Endothelial cell (in vitro differentiated cells): ENCODE measurements around the gene TTLL8. TPM values are rescaled to one million over a fixed set of nuclear protein-coding genes. Genes with fewer than 3 reads are reported as not detected.

Experiments
- DNase-seq: peaks from one replicate; pipeline ENCODE4 v3.0.0; 2021; ENCODE audit warnings: low spot score
- H3K27ac Mint-ChIP-seq: one replicate; pipeline ENCODE4 v1.8.0; 2021; ENCODE audit warnings: mixed read lengths, inconsistent platforms; ENCODE audit not compliant: unreplicated experiment
- H3K27me3 Mint-ChIP-seq: one replicate; pipeline ENCODE4 v1.8.0; 2021; ENCODE audit warnings: mild to moderate bottlenecking, moderate library complexity, mixed read lengths, inconsistent platforms; ENCODE audit not compliant: unreplicated experiment
- H3K36me3 Mint-ChIP-seq: one replicate; pipeline ENCODE4 v1.8.0; 2021; ENCODE audit warnings: mild to moderate bottlenecking, low read depth, mixed read lengths, inconsistent platforms; ENCODE audit not compliant: unreplicated experiment
- H3K4me1 Mint-ChIP-seq: one replicate; pipeline ENCODE4 v1.8.0; 2021; ENCODE audit warnings: mild to moderate bottlenecking, mixed read lengths, inconsistent platforms; ENCODE audit not compliant: unreplicated experiment
- H3K4me3 Mint-ChIP-seq: one replicate; pipeline ENCODE4 v1.8.0; 2021; ENCODE audit warnings: mild to moderate bottlenecking, mixed read lengths, inconsistent platforms; ENCODE audit not compliant: unreplicated experiment
- H3K9me3 Mint-ChIP-seq: one replicate; pipeline ENCODE4 v1.8.0; 2021; ENCODE audit warnings: mixed read lengths, inconsistent platforms; ENCODE audit not compliant: unreplicated experiment
- total RNA-seq: library from RNA; stranded (reverse); fragmentation: NEBNext Ultra II Directional; extraction: Animal tissue kit (Norgen Biotek cat#: 25700); gene quantifications from one replicate; pipeline ENCODE4 v1.2.1, GENCODE V29; 2021; ENCODE audit not compliant: unreplicated experiment
- TF ChIP-seq, protein P1 (sequence below): fragments of 200-600 bp; sonication (generic); IDR thresholded peaks from one replicate; pipeline ENCODE4 v1.5.0; 2021; ENCODE audit warnings: antibody characterized with exemption; ENCODE audit not compliant: unreplicated experiment

TTLL8 gene
- total RNA-seq, 1 donor from 2014 or later = not detected

DNA sequence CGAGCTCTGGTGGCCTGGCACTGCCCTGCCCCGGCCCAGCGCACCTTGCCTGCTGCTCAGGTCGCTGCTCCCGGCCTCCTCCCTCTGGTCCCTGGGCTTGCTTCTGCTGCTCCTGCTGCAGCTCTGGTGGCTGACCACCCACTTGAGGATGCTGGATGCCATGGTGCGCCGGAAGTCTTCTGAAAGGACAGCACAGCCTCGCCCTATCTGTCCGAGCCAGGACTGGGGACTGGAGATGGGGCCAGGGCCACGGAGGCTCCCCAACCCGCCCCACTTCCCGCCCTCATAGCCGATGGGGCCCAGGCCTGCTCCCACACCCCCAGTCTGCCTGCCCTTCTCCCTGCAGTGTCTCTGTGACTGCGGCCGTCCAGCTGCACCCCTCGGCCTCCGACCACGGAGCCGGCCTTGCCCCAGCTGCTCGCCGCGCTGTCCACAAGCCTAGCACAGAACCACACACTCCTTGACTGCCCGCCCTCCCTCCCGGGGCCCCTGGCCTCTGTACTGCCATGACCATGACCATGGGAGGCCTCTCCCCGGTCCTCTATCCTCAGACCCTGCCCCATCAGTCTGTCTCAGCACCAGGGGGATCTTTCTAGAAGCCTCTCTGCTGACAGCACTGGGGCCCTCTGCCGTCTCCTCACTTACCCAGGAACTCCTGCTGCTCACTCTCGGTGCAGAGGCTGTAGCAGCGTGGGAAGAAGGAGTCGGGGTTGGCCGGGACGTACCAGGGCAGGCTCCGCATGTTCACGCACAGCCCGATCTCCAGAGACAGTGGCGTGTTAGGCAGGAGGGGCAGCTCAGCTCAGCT, 12.7 kb downstream of the TTLL8 start:
- Mint-ChIP-seq H3K9me3 (no peaks in the 10 kb centered on the region), H3K27me3 (peaks cover 3% of the 10 kb centered on the region), H3K36me3 (no peaks in the 10 kb centered on the region), H3K4me3 (no peak overlapping the region), H3K27ac (no peak overlapping the region), H3K4me1 (no peaks in the 10 kb centered on the region)
- DNase-seq = no peak
- TF ChIP-seq, protein P1, sequence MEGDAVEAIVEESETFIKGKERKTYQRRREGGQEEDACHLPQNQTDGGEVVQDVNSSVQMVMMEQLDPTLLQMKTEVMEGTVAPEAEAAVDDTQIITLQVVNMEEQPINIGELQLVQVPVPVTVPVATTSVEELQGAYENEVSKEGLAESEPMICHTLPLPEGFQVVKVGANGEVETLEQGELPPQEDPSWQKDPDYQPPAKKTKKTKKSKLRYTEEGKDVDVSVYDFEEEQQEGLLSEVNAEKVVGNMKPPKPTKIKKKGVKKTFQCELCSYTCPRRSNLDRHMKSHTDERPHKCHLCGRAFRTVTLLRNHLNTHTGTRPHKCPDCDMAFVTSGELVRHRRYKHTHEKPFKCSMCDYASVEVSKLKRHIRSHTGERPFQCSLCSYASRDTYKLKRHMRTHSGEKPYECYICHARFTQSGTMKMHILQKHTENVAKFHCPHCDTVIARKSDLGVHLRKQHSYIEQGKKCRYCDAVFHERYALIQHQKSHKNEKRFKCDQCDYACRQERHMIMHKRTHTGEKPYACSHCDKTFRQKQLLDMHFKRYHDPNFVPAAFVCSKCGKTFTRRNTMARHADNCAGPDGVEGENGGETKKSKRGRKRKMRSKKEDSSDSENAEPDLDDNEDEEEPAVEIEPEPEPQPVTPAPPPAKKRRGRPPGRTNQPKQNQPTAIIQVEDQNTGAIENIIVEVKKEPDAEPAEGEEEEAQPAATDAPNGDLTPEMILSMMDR = no peak

DNA sequence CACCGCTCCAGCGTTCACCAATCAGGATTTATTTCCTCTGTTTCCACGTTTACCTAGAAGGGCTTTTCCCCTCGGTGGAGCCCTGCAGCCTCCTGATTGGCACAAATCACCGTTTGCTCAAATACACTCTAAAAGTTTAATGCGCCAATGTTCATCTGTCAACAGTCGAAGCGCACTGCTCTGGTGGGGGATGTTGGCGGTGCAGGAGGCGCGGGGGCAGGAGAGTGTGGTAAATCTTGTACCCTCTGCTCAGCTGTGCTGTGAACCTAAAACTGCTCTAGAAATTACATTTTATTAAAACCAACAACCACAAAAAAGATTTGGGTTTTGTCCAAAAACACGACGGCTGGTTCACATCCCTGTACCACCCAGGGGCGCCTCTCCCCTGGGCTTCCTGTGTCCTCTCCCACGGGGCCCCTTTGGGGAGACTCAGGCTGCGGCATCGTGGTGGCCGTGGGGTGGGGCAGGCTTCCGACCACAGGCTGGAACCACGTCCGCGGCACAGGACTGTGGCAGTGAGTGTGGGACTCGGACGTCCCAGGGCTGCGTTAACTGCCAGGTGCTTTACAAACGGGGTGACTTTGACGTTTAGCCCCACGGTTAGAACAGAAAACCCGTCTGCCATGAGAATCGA, 13.5 kb downstream of the TTLL8 start:
- TF ChIP-seq, protein P1 = no peak
- H3K9me3 Mint-ChIP-seq = no peaks in the 10 kb centered on the region

DNA sequence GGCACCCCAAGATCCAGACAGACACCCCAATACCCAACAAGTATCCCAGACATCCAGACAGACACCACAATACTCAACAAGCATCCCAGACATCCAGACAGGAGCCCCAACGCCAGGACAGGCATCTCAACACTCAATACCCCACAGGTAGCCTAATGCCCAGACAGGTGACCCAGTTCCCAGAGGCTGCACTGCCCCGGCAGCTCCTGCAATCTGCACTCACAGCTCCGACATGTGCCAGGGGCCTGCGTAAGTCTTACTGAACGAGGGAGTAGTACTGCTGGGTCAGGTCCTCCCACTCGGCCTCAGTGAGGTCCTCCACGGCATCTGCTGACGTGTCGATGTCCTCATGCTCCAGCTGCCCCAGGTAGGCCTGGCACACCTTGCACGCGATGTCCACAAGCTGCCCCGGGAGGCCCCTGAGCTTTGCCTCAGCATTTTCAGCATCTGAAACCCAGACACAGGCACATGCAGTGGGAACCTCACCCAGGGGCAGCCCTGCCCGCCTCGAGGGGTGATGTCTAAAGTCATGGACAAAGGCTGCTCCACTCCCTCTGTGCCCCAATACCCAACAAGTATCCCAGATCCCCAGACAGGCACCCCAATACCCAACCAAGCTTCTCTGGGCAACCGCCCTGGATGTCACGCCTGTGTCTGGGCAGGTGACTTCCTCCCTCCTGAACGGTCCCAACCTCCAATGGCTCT, 16.6 kb downstream of the TTLL8 start:
- TF ChIP-seq, protein P1 = no peak
- H3K27me3 Mint-ChIP-seq = peaks cover 1% of the 10 kb centered on the region
- no peak for DNase-seq
- no peak overlapping the region for H3K27ac Mint-ChIP-seq
- no peak overlapping the region for H3K4me3 Mint-ChIP-seq
- H3K4me1 Mint-ChIP-seq = no peaks in the 10 kb centered on the region
- H3K36me3 Mint-ChIP-seq = no peaks in the 10 kb centered on the region
- no peaks in the 10 kb centered on the region for H3K9me3 Mint-ChIP-seq

More for the DNA sequence above, 13.5 kb downstream of the TTLL8 start:
- Mint-ChIP-seq H3K27me3 (peaks cover 2% of the 10 kb centered on the region), H3K27ac (no peak overlapping the region), H3K36me3 (no peaks in the 10 kb centered on the region), H3K4me3 (no peak overlapping the region), H3K4me1 (no peaks in the 10 kb centered on the region)
- no peak for DNase-seq

DNA sequence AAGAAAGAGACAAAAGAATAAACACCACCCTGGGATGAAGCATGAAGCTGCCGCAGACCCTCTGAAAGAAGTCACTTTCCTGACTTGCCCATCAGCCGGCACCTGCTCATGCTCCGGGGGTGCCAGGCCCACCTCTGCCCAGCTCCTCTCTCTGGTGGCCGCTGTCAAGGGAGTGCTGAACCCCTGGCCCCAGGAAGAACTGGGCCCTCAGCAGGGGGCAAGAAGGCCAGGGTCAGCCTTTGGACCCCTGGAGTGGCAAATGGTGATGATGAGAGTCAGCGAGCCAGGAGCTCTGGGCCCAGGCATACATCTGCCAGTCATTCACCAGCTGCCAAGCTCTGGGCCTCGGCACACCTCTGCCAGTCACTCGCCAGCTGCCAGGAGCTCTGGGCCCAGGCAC, 17.4 kb downstream of the TTLL8 start:
- no peak overlapping the region for H3K4me3 Mint-ChIP-seq
- H3K27me3 Mint-ChIP-seq = peaks cover 1% of the 10 kb centered on the region
- no peaks in the 10 kb centered on the region for H3K4me1 Mint-ChIP-seq
- H3K9me3 Mint-ChIP-seq = no peaks in the 10 kb centered on the region
- TF ChIP-seq, protein P1 = no peak
- no peaks in the 10 kb centered on the region for H3K36me3 Mint-ChIP-seq
- no peak for DNase-seq
- no peak overlapping the region for H3K27ac Mint-ChIP-seq
